BLaER1 (cell line): ENCODE measurements around the gene GSK3B.

Experiments
- H3K27ac ChIP-seq: shearing (Covaris generic); formaldehyde crosslinking; 2 replicates; pipeline ENCODE4 v1.8.1; 2022
- H3K27me3 ChIP-seq: shearing (Covaris generic); formaldehyde crosslinking; 2 replicates; pipeline ENCODE4 v1.8.1; 2022
- H3K36me3 ChIP-seq: shearing (Covaris generic); formaldehyde crosslinking; 2 replicates; pipeline ENCODE4 v1.8.1; 2022
- H3K4me1 ChIP-seq: shearing (Covaris generic); formaldehyde crosslinking; 2 replicates; pipeline ENCODE4 v1.8.1; 2022
- H3K4me2 ChIP-seq: shearing (Covaris generic); formaldehyde crosslinking; 2 replicates; pipeline ENCODE4 v1.8.1; 2022
- H3K4me3 ChIP-seq: shearing (Covaris generic); formaldehyde crosslinking; 2 replicates; pipeline ENCODE4 v1.8.1; 2022
- H3K9ac ChIP-seq: shearing (Covaris generic); formaldehyde crosslinking; 2 replicates; pipeline ENCODE4 v1.8.1; 2022
- H3K9me3 ChIP-seq: shearing (Covaris generic); formaldehyde crosslinking; 2 replicates; pipeline ENCODE4 v1.8.1; 2022
- H4K20me1 ChIP-seq: shearing (Covaris generic); formaldehyde crosslinking; 2 replicates; pipeline ENCODE4 v1.8.1; 2022
- Cebpa-rat ChIP-seq: shearing (Covaris generic); IDR thresholded peaks from 2 replicates; pipeline ENCODE4 v1.8.1; 2022

Gene GSK3B

DNA sequence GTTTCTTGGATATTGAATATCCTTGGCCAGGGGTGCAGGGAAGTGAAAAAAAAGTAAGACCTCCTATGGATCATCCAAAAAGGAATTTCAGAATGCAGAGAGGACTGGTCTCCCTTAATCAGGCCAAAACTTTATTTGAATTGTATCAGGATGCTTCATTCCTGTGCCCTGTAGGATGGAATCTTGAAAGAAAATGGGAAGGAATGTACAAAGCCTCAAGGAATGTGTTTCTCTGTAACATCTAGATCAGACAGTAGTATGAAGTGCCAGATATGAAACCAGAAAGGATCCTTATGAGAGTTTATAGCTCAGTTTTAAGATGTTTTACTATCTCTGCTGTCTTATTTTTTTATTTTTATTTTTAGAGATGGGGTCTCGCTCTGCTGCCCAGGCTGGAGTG lies 6.5 kb upstream of the GSK3B start:
- Histone ChIP-seq H3K9me3 (no peaks in the 10 kb centered on the region), H4K20me1 (no peaks in the 10 kb centered on the region), H3K4me2 (peak overlapping the region; percentile 40), H3K4me1 (peaks cover 20% of the 10 kb centered on the region), H3K27ac (no peak overlapping the region), H3K36me3 (no peaks in the 10 kb centered on the region), H3K4me3 (no peak overlapping the region), H3K27me3 (no peaks in the 10 kb centered on the region), H3K9ac (no peak overlapping the region)
- no peak for TF ChIP-seq Cebpa-rat

DNA sequence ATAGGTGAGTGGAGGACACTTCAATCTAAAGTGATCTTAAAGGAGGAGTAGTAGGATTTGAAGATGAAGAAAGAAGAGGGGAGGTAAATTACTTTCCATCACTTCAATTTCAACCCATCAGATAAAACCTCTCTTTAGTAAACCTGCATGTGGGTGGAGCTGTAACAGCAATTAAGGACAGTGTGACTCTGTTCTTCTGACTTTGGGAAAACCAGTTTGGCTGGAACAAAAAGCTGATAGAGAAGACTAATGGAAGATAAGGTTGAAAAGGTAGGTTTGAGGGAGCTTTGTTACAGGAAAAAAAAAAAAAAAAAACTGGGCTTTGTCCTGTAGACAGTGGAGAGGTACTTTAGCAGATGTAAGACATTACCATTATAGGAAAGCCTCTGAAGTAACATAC lies 4.5 kb upstream of the GSK3B start:
- H3K36me3 ChIP-seq = no peaks in the 10 kb centered on the region

DNA sequence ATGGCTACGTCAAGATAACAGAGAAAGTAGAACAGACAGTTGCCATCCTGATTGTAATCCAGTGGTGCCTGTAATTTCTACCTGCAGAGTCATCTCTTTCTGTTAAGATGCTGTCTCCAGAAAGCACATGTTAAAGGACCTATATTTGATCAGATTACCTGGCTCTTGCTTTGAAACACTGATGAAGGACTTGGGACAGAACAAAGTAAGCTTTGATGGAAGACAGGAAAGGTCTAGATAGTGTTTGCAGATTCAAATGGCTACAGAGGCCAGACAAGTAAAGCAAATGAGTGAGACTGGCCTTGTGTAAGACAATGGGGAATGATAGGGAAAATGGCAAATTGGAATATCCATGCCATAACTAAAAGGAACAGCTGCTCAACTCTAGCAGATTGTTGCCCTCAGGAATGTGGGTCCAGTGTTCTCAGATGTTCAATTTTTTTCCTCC lies 1.8 kb upstream of the GSK3B start:
- peak overlapping the region; percentile 84 for H3K9ac ChIP-seq
- H3K9me3 ChIP-seq = no peaks in the 10 kb centered on the region
- H3K4me2 ChIP-seq = peak overlapping the region; percentile 88
- H3K27ac ChIP-seq = peak overlapping the region; percentile 94
- peaks cover 36% of the 10 kb centered on the region for H3K4me1 ChIP-seq
- TF ChIP-seq Cebpa-rat = no peak
- peak overlapping the region; percentile 81 for H3K4me3 ChIP-seq
- no peaks in the 10 kb centered on the region for H3K36me3 ChIP-seq
- peaks cover 25% of the 10 kb centered on the region for H4K20me1 ChIP-seq
- peaks cover 13% of the 10 kb centered on the region; the same call in 1 of the 2 replicates for H3K27me3 ChIP-seq

More for the DNA sequence above, 4.5 kb upstream of the GSK3B start:
- no peaks in the 10 kb centered on the region for H3K27me3 ChIP-seq
- H3K27ac ChIP-seq = no peak overlapping the region
- H3K4me3 ChIP-seq = no peak overlapping the region
- no peaks in the 10 kb centered on the region for H4K20me1 ChIP-seq
- H3K4me2 ChIP-seq = no peak overlapping the region
- peaks cover 21% of the 10 kb centered on the region for H3K4me1 ChIP-seq
- no peak for TF ChIP-seq Cebpa-rat
- H3K9me3 ChIP-seq = no peaks in the 10 kb centered on the region
- no peak overlapping the region for H3K9ac ChIP-seq

GRCh38 chr3:120095226-120095978 lies 1.2 kb upstream of the GSK3B start:
- peaks cover 19% of the 10 kb centered on the region; the same call in 1 of the 2 replicates for H3K27me3 ChIP-seq
- H3K27ac ChIP-seq = peak overlapping the region; percentile 94
- H3K36me3 ChIP-seq = no peaks in the 10 kb centered on the region
- TF ChIP-seq Cebpa-rat = no peak
- peaks cover 38% of the 10 kb centered on the region for H3K4me1 ChIP-seq
- H3K9ac ChIP-seq = peak overlapping the region; percentile 84
- H4K20me1 ChIP-seq = peaks cover 31% of the 10 kb centered on the region
- no peaks in the 10 kb centered on the region for H3K9me3 ChIP-seq
- peak overlapping the region; percentile 81 for H3K4me3 ChIP-seq
- peak overlapping the region; percentile 88 for H3K4me2 ChIP-seq

- no peak for TF ChIP-seq Cebpa-rat
- peaks cover 21% of the 10 kb centered on the region; the same call in 1 of the 2 replicates for H3K27me3 ChIP-seq
- no peaks in the 10 kb centered on the region for H3K9me3 ChIP-seq
- H3K4me1 ChIP-seq = peaks cover 38% of the 10 kb centered on the region
- peak overlapping the region; percentile 94 for H3K27ac ChIP-seq
- H3K9ac ChIP-seq = peak overlapping the region; percentile 90
- peak overlapping the region; percentile 88 for H3K4me2 ChIP-seq
- H4K20me1 ChIP-seq = peaks cover 37% of the 10 kb centered on the region
- H3K36me3 ChIP-seq = no peaks in the 10 kb centered on the region
- peak overlapping the region; percentile 81 for H3K4me3 ChIP-seq
Measured at GRCh38 chr3:120094776-120095225, 554 bp upstream of the GSK3B start.

GRCh38 chr3:120093119-120093910 lies 932 bp downstream of the GSK3B start:
- H3K4me3 ChIP-seq = peak overlapping the region; percentile 81
- peaks cover 52% of the 10 kb centered on the region for H4K20me1 ChIP-seq
- peaks cover 38% of the 10 kb centered on the region for H3K4me1 ChIP-seq
- peak overlapping the region; percentile 94 for H3K27ac ChIP-seq
- TF ChIP-seq Cebpa-rat = no peak
- no peaks in the 10 kb centered on the region for H3K9me3 ChIP-seq
- peak overlapping the region; percentile 90 for H3K9ac ChIP-seq
- H3K36me3 ChIP-seq = no peaks in the 10 kb centered on the region
- peaks cover 21% of the 10 kb centered on the region; the same call in 1 of the 2 replicates for H3K27me3 ChIP-seq
- peak overlapping the region; percentile 83 for H3K4me2 ChIP-seq

DNA sequence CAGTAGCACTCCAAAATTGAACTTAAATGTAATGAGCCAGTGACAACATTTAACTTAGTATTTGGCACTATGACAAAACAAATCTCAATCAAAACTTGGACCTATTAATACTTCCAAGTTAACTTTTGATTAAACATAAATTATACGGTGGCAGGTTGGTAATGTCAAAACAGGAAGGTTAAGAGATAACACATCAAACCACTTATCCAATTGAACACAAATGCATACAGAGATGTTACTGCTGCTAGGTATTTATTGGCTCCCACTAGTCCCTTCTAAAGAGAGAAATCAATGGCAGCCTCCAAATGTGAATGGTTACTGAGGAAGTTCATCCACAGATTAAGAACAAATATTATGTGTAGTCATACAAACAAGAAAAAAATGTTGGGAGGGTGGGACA lies 1.8 kb downstream of the GSK3B start:
- peaks cover 38% of the 10 kb centered on the region for H3K4me1 ChIP-seq
- no peaks in the 10 kb centered on the region for H3K36me3 ChIP-seq
- H3K9me3 ChIP-seq = no peaks in the 10 kb centered on the region
- H3K27ac ChIP-seq = no peak overlapping the region
- peak overlapping the region; percentile 83 for H3K4me2 ChIP-seq
- TF ChIP-seq Cebpa-rat = no peak
- peaks cover 61% of the 10 kb centered on the region for H4K20me1 ChIP-seq
- H3K4me3 ChIP-seq = peak overlapping the region; percentile 81
- H3K9ac ChIP-seq = no peak overlapping the region
- peaks cover 21% of the 10 kb centered on the region; the same call in 1 of the 2 replicates for H3K27me3 ChIP-seq

GRCh38 chr3:120090422-120090821 lies 3.8 kb downstream of the GSK3B start:
- peaks cover 26% of the 10 kb centered on the region for H3K4me1 ChIP-seq
- no peaks in the 10 kb centered on the region for H3K9me3 ChIP-seq
- TF ChIP-seq Cebpa-rat = no peak
- no peaks in the 10 kb centered on the region for H3K36me3 ChIP-seq
- H4K20me1 ChIP-seq = peaks cover 81% of the 10 kb centered on the region
- peak overlapping the region; percentile 83; the same call in 1 of the 2 replicates for H3K4me2 ChIP-seq
- no peak overlapping the region for H3K27ac ChIP-seq
- no peak overlapping the region for H3K4me3 ChIP-seq
- H3K27me3 ChIP-seq = peaks cover 21% of the 10 kb centered on the region; the same call in 1 of the 2 replicates
- H3K9ac ChIP-seq = no peak overlapping the region

DNA sequence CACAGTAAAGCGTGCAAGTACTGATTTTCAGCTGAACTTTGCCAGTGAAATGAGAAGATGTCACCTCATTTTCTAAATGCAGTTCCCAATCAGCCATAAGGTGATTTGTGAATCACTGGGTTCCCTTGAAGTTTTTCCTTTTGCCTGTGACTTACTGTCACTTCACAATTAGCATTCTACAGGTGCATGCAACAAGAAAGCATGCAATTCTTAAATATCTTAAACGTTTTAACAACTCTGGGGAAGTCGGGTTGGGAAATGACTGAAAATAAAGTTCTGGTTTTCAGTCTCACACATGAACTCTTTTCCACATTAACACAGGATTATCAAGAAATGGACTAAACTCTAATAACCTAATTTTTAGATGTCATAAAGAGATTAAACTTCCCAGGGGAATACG lies 5.2 kb downstream of the GSK3B start:
- no peak overlapping the region for H3K4me2 ChIP-seq
- H3K27me3 ChIP-seq = peaks cover 21% of the 10 kb centered on the region; the same call in 1 of the 2 replicates
- no peak for TF ChIP-seq Cebpa-rat
- H4K20me1 ChIP-seq = peaks cover 95% of the 10 kb centered on the region
- H3K36me3 ChIP-seq = no peaks in the 10 kb centered on the region
- H3K9ac ChIP-seq = no peak overlapping the region
- H3K9me3 ChIP-seq = no peaks in the 10 kb centered on the region
- H3K4me3 ChIP-seq = no peak overlapping the region
- H3K4me1 ChIP-seq = peaks cover 26% of the 10 kb centered on the region
- no peak overlapping the region for H3K27ac ChIP-seq
